ENCODE data around the gene MRPL20.
A peak's percentile ranks its signal among the peaks of the same experiment; 100 is the strongest.
"Not testable (repeated sequence)": the region's sequence is repeated elsewhere in the genome, so short reads cannot be mapped to it uniquely, and the experiment has no call there.

Gene MRPL20

DNA sequence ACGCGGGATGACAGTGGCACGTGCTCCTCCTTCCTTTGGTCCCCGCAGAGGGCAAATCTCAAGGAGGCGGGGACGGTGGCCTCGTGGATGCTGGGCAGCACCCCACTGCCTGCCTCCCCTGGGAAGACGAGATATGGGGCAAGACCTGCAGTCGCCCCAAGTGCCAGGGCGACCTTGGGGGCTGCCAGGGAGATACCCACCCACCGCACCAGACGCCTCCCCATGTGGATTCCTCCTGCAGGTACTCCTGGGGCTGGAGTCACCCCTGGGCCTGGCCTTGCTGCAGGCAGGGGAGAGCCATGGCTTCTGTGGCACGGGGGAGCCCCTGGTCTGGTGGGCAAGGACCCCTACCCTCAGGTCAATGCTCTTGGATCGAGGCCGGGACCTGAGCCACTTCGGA lies 26.2 kb downstream of the MRPL20 start:
- DNase-seq: no peak

DNA sequence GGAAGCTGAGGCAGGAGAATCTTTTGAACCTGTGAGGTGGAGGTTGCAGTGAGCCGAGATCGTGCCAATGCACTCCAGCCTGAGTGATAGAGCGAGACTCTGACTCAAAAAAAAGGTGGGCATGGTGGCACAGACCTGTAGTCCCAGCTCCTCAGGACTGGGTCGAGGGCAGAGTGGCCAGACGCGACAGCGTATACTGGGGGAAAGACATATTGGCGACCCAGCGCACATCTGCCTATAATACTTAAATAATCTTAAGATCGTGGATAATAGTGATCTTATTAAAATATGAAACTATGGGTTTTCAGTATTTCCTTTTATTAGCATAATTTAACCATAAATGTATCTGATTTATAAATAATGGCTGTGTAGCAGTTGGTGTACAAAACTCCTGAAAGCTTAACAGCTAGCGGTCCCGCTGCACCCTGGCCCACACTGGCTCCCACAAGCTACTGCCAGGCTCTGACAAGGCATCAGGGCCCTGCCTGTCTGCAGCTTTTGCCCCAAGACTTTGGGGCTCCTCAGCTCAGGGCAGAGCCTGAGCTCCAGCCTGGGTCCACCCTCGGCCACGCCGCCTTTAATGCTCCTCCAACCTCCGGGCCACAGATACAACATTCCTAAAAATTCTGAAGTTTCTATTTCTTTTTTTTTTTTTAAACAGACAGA lies 29.4 kb downstream of the MRPL20 start:
- DNase-seq: no peak

DNA sequence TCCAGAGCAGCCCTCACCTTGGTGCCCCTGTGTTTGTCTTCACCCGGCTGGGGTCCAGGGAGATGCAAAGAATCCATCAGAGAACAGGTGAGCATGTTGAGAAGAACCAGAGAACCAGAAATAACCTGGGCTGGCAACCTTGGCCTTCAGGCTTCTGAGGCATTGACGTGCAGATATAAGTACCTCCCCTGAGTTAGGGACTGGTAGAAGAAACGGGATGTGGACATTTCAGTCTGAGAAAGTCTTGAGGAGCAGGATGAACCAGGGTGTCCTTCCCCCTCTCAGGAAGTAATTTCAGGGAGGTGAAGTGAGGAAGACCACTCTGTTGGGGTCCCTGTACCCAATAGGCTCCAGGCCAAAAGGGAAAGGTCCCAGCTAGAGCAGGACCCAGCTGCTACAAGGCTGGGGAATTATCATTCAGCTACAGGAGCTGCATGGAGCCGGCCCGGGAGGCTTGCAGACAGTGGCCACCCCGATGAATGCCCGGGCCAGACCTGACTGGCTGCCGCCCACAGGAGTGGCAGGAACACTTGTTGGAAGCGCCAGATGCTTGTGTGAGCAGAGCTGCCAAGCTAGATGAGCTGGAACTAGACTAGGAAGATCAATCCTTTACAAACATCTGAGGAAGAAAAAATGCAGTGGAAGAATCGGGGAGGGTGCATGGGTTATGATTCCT lies 30.4 kb downstream of the MRPL20 start:
- no peak for DNase-seq

DNA sequence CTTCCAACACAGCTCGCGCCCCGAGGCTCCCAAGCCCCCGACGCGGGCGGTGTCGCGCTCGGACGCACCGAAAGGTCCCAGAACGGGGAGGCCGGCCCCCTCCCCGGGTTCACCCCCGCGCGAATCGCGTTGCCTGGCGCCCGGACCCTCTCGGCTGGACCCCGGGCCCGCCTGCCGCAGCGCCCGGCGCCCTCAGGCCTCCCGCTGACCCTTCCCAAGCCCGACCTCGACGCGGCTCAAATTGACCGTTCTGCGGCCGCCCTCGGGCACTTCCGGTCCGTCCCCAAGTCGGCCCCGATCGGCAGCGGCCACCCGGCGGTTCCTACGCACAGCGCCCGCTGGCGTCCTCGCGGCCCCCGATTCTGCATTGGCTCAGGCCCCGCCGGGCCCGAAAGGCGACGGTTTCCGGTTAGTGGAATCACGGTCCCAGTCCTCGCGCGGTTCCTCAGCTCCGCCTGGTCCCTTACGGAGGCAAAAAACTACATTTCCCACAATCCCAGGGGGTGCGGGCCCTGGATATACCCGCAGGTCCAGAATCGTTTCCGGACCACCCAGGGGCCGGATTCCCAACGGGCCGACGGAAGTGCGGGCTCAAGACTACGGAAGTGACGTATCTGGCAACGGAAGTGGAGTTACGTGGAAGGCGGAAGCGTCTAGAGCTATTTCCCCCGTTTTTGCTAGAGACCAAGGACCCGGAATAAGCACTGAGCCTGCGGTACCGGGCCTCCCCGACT lies 32.0 kb downstream of the MRPL20 start, which contains the start of gene AURKAIP1:
AURKAIP1 (minus strand) TSS at position 279 of the 734 bp plus-strand sequence. CDS start 451 bp downstream, outside the sequence.
- DNase-seq: peak; percentile 99

DNA sequence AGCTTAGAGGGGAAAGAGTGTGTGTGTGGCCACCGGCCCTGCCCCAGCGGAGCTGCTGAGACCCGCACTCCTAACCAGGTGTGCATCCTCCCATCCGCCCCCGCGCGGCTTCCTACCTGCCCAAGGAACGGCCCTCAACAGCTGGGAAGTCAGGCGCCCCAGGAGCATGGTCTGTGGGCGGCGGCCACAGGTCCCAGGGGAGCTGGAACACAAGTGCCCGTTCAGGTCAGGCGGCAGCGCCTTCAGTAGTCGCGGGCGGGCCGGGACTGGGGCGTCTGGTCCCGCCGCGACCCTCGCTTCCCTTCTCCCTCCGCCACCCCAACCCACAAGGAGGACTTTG lies 32.5 kb downstream of the MRPL20 start:
- no peak for DNase-seq

DNA sequence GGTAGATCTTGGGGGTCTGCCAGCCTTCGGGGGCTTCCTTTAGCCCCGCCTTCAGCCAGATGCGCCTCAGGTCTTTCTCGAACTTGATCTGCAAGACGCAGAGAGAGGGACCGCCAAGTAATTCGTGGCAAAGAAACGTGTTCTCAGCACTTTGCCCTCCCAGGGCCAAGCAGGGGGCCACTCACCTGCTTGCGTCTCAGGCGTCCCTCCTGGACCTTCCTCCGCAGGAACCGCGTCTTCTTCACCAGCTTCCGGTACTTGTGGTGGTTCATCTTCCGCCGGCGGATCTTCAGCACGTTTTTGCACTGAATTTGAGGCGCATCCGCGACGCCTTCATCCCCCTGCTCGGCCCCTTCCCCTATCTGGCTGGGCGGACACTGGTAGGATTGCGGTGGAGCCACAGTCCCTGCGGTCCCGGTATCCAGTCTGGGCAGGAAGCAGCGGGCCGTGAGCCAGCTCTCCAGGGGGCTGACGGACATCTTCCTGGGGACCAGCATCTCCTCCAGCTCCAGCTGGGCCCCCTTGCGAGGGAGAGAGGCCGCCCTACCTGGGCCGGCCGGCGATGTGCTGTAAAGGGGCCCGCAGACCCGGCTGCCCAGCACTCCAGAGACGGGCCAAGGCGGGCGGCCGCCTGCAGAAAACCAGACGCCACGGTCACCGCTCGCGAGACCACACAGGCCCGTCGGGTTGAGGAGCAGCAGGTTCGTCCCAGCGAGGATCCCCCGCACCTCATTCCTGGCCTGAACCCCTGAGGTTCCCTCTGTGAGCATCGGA lies 33.1 kb downstream of the MRPL20 start:
- no peak for DNase-seq

DNA sequence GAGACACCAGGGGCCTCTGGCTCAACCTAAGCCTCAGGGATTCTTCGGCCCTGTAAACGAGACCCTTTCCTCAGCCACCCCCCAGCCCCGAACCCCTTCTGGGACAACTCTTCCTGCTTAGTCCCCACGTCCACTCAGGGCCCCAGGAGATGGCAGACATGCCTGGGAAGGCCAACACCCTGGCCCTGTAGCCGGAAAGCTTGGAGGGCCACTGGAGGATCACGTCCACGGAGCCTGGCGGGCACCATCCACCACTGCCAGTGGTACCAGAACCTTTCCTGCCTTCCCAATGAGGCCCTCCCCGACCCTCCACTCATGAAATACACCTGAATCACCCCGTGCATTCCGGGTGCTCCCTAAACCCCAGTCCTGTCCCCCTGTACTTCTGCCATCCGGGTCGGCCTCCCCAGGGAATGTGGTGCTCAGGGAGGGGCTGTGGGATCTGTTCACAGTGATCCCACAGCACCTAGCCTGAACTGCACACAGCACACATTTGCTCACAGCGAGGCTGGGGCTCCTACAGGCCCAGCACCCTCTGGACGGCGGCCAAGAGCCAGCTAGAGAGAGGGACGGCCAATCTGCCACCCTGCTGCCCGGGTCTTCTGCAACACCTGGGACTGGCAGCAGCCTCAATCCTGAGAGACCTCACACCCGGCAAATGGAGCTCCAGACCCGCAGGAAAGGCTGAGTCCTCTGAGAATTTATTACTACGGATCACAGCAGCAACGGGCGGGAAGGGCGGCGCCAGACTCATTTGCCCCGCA lies 33.9 kb downstream of the MRPL20 start:
- DNase-seq: no peak

DNA sequence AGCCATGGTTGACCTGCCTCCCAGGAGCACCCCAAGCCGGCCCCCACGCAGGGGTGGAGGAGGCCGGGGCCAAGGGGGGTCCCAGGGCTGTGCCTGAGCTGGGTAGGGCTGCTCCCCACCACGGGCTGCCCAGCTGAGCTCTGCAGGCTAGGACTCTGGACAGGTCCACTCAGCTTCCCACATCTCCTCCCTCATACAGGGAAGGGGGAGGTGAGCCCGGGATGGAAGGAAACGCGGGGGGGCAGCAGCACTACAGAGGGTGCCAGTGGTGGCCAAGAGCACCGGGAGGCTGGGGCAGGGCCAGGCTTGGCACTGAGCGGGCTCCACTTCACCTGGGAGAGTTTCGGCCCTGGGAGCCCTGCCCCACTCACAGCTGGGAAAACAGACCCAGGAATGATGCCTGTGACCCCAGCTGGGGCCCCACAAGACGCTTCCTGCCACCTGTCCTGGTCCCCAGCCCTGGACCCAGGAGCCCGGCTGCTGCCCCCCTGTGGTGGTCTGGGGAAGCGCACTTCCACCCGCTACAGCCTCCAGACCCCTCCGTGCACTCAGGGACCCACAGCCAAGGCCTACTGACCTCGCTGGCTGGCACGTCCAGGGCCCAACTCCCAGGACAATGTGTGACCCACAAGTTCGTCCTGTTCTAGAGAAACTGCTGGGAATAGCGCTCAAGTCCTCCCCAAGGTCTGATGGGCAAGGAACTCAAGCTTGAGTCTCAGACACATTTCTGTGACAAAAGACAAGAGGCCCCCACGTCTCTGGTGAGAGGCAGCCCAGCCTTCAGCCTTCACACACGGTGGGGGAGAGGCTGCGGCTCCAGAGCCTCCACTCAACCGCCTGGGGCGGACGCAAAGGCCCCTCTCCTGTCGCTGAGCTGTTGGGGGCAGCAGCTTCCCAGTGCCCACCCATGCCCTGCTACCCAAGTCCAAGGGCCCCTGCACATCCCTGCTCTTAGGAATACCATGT lies 35.1 kb downstream of the MRPL20 start:
- peak; percentile 79 for DNase-seq

DNA sequence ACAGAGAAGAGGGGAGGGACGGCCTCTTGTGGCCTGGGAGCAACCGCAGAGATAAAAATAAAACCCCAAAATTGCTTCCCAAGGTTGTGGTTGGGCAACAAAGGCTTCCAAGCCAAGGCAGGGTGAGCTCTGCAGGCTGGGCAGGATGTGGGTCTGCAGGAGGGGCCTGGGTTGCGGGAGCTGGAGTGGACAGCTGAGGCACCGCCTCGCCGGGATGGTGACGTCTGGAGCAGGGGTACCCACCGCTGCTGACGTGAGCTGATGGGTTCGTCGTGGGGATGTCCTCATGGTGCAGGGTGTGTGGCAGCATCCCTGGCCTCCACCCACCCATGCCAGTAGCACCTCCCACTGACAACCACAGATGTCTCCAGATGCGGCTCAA lies 35.7 kb downstream of the MRPL20 start:
- peak; percentile 85 for DNase-seq

DNA sequence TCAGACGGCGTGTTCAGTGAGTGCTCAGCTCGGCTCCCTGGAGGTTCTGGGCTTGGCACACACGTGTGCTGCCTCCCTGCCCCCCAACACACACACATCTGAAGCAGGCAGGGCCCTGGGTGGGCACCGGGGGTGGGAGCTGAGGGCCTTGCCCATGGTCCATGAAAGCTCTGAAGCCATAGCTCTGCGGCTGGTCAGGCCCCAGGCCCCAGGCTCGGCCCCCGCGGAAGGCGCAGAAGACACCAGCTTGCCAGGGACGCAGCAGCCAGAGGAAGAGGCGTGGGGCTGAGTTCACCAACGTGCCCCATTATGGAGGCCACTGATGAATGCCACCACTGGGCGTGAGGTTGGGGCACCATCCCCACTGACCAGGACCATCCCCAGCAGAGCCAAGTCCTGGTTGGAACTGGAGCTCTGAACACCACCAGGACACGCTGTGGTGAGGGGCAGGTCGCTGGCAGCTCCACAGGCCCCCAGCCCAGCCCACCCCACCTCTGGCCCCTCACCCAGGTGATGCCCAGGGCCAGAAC lies 36.3 kb downstream of the MRPL20 start:
- no peak for DNase-seq

DNA sequence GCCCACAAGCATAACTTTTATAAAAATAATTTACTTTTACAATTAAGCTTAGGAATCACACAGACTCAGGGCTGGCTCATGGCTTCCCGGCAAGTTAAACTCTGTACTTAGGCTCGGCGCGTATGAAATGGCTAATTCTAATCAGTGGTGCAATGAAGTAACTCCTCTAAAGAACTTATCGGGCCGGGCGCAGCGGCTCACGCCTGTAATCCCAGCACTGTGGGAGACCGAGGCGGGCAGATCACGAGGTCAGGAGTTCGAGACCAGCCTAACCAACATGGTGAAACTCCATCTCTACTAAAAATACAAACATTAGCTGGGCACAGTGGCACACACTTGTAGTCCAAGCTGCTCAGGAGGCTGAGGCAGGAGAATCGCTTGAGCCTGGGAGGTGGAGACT lies 37.0 kb downstream of the MRPL20 start:
- DNase-seq: not testable (repeated sequence)

DNA sequence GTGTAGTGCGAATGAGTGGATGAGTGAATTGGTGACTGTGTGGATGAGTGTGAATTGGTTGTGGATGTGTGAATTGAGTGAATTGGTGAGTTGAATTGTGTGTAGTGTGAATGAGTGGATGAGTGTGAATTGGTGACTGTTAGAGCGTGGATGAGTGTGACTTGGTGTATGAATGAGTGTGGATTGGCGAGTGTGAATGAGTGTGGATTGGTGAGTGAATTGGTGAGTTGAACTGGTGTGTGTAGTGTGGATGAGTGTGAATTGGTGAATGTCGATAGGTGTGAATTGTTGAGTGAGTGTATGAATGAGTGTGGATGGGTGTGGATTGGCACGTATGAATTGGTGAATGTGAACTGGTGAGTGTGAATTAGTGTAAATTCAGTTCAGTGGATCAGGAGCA lies 39.8 kb downstream of the MRPL20 start:
- DNase-seq: no peak

DNA sequence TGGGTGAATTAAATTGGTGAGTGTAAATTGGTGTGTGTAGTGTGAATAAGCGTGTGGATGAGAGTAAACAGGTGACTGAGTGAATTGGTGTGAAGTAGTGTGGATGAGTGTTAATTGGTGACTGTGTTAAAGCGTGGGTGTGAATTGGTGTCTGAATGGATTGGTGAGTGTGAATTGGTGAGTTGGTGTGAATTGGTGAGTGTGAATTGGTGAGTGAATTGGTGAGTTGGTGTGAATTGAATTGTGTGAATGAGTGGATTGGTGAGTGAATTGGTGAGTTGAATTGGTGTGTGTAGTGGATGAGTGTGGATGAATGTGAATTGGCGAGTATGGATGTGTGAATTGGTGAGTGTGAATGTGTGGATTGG lies 40.4 kb downstream of the MRPL20 start:
- no peak for DNase-seq

DNA sequence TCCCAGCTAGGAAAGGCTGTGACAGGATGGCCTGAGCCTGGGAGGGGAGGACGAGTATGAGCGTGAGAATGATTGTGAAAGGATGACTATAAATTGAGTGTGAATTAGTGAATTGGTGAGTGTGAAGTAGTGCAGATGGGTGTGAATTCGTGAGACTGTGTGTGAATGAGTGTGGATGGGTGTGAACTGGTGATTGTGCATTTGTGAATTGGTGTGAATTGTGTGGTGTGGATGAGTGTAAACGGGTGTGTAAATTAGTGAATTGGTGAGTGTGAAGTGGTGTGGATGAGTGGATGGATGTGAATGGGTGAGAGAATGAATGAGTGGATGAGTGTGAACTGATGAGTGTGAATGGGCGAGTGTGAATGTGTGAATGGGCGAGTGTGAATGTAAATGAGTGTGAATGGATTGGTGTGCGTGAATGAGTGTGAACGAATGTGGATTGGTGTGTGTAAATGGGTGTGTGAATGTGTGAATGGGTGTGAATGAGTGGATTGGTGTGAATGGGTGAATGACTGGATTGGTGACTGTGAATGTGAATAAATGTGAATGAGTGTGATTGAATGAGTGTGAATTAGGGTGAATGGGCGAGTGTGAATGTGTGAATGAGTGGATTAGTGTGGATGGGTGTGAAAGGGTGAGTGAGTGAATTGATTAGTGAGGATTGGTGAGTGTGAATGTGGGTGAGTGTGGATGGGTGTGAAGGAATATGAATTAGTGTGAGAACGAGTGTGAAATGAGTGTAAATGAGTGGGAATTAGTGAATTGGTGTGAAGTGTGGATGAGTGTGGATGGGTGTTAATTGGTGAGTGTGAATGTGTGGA lies 41.0 kb downstream of the MRPL20 start:
- DNase-seq: no peak

DNA sequence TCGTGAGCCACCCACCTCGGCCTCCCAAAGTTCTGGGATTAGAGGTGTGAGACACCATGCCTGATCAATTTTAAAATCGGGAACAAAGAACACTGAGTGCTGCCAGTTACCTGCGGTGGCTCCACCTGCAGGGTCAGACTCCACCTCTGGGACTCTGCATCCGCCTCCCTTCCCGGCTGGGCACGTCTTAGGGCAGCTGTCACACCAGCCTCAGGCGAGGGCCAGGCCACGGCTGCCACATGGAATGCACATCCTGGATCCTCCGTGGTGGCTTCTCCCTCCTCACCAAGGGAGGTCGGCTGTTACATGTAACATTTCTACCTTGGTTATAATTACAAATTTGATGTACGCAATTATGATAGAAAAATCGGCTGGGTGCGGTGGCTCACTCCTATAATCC lies 42.8 kb downstream of the MRPL20 start:
- no peak for DNase-seq

DNA sequence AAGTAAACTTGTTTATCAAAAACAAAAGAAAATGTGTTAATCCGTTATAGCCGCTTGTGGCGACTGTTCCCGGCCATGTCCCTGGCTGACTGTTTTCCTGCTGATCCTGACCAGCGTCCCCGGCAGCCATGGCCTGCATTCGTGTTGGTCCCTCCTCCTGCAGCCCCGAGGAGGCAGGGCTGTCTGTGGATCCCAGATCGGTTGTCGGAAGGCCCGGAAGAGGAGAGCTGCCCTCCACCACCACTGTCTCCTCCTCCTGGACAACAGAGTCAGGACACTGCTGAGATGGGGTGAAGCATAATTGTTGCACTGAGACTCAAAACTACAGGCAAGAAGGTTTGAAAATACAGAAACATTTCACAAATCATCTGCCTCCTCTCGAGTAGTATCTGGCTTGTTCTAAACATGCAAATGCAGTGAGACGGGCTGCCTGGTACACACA lies 45.1 kb downstream of the MRPL20 start:
- no peak for DNase-seq

DNA sequence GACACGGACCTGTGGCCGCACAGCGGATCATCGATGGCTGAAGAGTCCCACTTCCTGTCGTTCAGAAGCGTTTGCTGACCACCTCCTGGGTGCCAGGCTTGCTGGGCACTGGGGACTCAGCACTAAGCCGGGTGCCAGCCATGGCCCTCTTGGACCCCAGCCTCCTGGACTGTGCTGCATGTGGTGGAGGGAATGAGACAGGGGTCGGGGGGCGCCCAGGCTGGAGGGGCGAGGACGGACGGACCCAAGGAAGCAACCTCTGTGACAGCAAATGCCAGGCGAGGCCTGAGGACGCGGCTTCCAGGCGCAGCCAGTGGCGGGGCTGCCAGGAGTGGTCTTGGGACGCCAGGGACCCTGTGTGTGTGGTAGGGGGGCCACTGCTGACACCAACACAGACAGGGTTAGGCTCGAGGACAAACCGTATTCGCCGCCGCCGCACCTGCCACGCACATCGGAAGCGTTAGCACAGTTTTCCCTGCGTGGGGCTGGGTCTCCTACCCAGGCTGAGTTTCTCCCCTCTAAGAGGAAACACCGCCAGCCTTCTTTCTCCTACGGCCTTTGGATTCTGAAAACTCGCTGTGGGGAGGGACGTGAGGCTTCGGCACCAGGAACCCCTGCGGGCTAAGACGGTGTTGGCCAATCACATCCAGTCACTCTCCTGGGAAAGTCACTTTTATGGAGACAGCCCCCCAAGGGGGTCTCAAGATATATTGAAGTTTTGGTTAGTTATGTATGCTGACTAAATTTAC lies 45.7 kb downstream of the MRPL20 start:
- DNase-seq: no peak

DNA sequence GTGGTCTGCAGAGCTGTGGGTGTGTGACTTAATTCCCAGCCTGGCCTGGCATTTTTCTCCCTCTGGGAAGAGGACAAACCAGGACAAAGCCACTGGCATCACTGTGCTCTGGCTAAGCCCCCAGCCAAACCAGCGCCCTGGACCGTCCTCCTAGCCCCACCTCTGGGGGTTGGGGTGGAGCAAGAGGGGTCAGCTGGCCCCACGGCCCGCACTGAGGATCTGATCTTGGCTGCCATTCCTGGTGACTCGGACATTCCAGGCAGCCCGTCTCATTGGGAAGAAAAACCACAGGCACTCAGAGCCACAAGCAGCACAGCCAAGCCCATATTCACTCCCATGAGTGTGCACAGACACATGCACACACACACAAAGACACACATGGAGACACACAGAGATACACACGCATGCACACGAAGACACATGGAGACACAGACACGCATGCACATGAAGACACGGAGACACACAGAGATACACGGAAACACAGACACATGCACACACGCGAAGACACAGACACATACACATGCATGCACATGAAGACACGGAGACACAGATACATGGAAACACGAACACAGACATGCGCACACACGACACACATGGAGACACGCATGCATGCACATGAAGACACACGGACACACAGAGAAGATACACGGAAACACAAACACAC lies 46.5 kb downstream of the MRPL20 start:
- no peak for DNase-seq

All from CD4-positive, alpha-beta T cell treated with Interleukin-10 for 1 hour (primary cell).